ENCODE data around the gene EHD4.

DNA sequence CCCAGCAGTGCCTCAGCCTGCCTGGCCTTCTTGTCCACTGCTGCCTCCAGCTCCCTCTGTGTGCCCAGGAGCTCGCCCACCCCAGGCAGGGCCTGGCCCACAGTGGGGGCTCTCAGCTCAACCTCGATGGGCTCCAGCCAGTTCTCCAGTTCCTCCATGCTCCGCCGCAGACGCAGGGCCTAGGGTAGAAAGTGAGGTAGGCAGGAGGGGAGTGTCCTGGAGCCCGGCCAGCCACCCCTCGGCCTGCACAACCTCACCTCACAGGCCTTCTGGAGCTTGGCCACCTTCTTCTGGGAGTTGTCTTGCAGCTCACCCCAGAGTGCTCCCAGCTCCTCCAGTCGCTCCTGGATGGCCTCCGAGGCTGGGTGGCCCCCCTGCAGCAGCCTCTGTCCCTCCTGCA is 115.0 kb downstream of the EHD4 start:
- TF ChIP-seq, protein P1, sequence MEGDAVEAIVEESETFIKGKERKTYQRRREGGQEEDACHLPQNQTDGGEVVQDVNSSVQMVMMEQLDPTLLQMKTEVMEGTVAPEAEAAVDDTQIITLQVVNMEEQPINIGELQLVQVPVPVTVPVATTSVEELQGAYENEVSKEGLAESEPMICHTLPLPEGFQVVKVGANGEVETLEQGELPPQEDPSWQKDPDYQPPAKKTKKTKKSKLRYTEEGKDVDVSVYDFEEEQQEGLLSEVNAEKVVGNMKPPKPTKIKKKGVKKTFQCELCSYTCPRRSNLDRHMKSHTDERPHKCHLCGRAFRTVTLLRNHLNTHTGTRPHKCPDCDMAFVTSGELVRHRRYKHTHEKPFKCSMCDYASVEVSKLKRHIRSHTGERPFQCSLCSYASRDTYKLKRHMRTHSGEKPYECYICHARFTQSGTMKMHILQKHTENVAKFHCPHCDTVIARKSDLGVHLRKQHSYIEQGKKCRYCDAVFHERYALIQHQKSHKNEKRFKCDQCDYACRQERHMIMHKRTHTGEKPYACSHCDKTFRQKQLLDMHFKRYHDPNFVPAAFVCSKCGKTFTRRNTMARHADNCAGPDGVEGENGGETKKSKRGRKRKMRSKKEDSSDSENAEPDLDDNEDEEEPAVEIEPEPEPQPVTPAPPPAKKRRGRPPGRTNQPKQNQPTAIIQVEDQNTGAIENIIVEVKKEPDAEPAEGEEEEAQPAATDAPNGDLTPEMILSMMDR (conservative IDR thresholded peaks at IDR 0.05 in 1 of 2, IDR thresholded peaks at IDR 0.05 in 1 of 2; ENCODE audit: low read depth in 1 of 2, low read length in 2 of 2) = no peak
- TF ChIP-seq EZH2 (IDR thresholded peaks at IDR 0.05; ENCODE audit: low read length, missing control alignments) = no peak

Measured in fibroblast of lung (primary cell).